ENCODE measurements around the gene PPA1.

- no peak for TF ChIP-seq CTCF (IDR thresholded peaks at IDR 0.05; ENCODE audit: borderline replicate concordance, extremely low read depth, low read length, poor library complexity, severe bottlenecking)
- TF ChIP-seq EZH2 (IDR thresholded peaks at IDR 0.05; ENCODE audit: borderline replicate concordance, low read depth, low read length, severe bottlenecking), result no peak
Measured at GRCh38 chr10:70260734-70261133, 27.5 kb upstream of the PPA1 start.
